Measurements from ENCODE around the gene KIAA0753.

GRCh38 chr17:6542577-6542976 is 97.9 kb downstream of the KIAA0753 start:
- TF ChIP-seq CTCF (optimal IDR thresholded peaks at IDR 0.05 in 1 of 3, IDR thresholded peaks at IDR 0.05 in 1 of 3, conservative IDR thresholded peaks at IDR 0.05 in 1 of 3; ENCODE audit: extremely low read depth in 1 of 3, insufficient read depth in 2 of 3, low read length in 3 of 3): no peak
- no peak for TF ChIP-seq EZH2 (IDR thresholded peaks at IDR 0.05; ENCODE audit: low read length)
